Cardiac fibroblast (primary cell): Measurements from ENCODE around the gene BIRC6.

Source experiments
- DNase-seq, 2 donors: peaks; one replicate each; pipeline versions ENCODE4 v3.0.0 to v3.0.0-alpha.2; 2010; ENCODE audit warnings: low read depth in 2 of 2
- H3K4me3 ChIP-seq, 2 donors: replicated peaks in 1 of 2; 1 replicate in 1 of 2; 2 replicates in 1 of 2; pipeline ENCODE4 v1.5.1; 2011; ENCODE audit warnings: low read depth in 2 of 2, low read length in 2 of 2, mild to moderate bottlenecking in 2 of 2, moderate library complexity in 1 of 2
- CTCF ChIP-seq: IDR thresholded peaks from one replicate; pipeline ENCODE4 v1.5.1; 2011; ENCODE audit warnings: low read depth, mild to moderate bottlenecking, low read length, inconsistent platforms

Gene BIRC6

GRCh38 chr2:32404691-32405090, 47.9 kb downstream of the BIRC6 start:
- TF ChIP-seq CTCF: no peak
- H3K4me3 ChIP-seq: no peak overlapping the region
- DNase-seq: no peak

- DNase-seq: no peak
- TF ChIP-seq CTCF: no peak
- H3K4me3 ChIP-seq: no peak overlapping the region
These were observed 59.7 kb downstream of the BIRC6 start for GRCh38 chr2:32416519-32416918.

DNA sequence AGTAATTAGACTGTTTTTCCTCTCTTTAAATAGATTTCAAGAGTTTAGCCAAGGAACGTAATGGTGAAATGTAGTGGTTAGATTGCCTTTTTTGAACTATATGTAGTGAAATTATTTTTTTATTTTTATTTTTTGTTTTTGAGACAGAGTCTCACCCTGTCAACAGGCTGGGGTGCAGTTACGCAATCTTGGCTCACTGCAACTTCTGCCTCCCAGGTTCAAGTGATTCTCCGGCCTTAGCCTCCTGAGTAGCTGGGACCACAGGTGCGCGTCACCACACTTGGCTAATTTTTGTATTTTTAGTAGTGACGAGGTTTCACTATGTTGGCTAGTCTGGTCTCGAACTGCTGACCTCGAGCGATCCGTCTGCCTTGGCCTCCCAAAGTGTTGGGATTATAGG, 60.8 kb downstream of the BIRC6 start:
- TF ChIP-seq CTCF: no peak
- no peak overlapping the region for H3K4me3 ChIP-seq
- DNase-seq: no peak

- DNase-seq: peak; percentile 18 to 56
- no peak for TF ChIP-seq CTCF
- no peak overlapping the region for H3K4me3 ChIP-seq
These were observed 62.0 kb downstream of the BIRC6 start for GRCh38 chr2:32418778-32419177.

GRCh38 chr2:32422133-32422532, 65.3 kb downstream of the BIRC6 start:
- no peak overlapping the region for H3K4me3 ChIP-seq
- TF ChIP-seq CTCF: no peak
- peak in 1 of 2 donors; percentile 27 for DNase-seq

GRCh38 chr2:32423536-32423935, 66.7 kb downstream of the BIRC6 start:
- no peak overlapping the region for H3K4me3 ChIP-seq
- DNase-seq: peak in 1 of 2 donors; percentile 23
- no peak for TF ChIP-seq CTCF

DNA sequence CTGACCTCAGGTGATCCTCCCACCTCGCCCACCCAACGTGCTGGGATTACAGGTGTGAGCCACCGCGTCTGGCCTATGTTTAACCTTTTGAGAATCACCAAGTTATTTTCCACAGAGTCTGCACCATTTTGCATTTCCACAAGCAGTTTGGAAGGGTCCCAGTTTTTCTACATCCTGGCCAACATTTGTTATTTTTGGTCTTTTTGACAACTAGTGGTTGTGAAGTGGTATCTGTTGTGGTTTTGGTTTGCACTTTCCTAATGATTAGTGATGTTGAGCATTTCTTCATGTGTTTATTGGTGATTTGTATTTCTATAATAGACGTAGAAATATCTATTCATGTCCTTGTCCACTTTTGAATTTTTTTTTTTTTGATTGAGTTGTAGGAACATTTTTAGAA, 67.9 kb downstream of the BIRC6 start:
- DNase-seq: peak in 1 of 2 donors; percentile 16
- TF ChIP-seq CTCF: no peak
- no peak overlapping the region for H3K4me3 ChIP-seq
